Gastrocnemius medialis (tissue), 4 donors: ENCODE data around the gene SUN1. TPM values are rescaled to one million over a fixed set of nuclear protein-coding genes. Genes with fewer than 3 reads are reported as not detected.

Source experiments
- total RNA-seq, 4 donors: library from RNA; depleted of rRNA; stranded (reverse); fragments of >200 nt; gene quantifications; one replicate each; pipeline versions ENCODE4 v1.1.0 to v1.2.3, GENCODE V29; 2016

SUN1 gene
- total RNA-seq, 4 donors from 2014 or later, result 112 to 154 (median 132) TPM

Other genes with a start within 250 kb of the SUN1 start
- 10 to 100 TPM; 22.4 to 36.2 (median 30.6) TPM for gene DNAAF5, start 105.8 kb upstream of the SUN1 start, total RNA-seq
- gene PRKAR1B, start 105.2 kb upstream of the SUN1 start, total RNA-seq, result 10 to 100 TPM in 1 of 4 donors, 1 to 10 TPM in 3; 1.2 to 12.5 (median 3.6) TPM
- gene GET4, start 44.1 kb downstream of the SUN1 start, total RNA-seq, result 10 to 100 TPM; 24.6 to 40.8 (median 30.0) TPM
- 1 to 10 TPM in 2 of 4 donors, under 1 TPM in 2; 0.71 to 5.0 (median 1.1) TPM for gene ADAP1, start 122.2 kb downstream of the SUN1 start, total RNA-seq
- gene COX19, start 143.1 kb downstream of the SUN1 start, total RNA-seq, result 1 to 10 TPM; 4.7 to 6.5 (median 5.2) TPM
- not detected for gene CYP2W1, start 150.7 kb downstream of the SUN1 start, total RNA-seq
- 10 to 100 TPM; 23.3 to 43.8 (median 29.5) TPM for gene GPR146, start 212.1 kb downstream of the SUN1 start, total RNA-seq